ENCODE data around the gene FREY1.

GRCh38 chr11:45924927-45925326, 17.9 kb upstream of the FREY1 start:
- TF ChIP-seq POLR2A (IDR thresholded peaks at IDR 0.05) (no peak), CTCF (IDR thresholded peaks at IDR 0.05) (no peak), POLR2AphosphoS5 (IDR thresholded peaks at IDR 0.05) (no peak)

All from upper lobe of left lung (tissue), 4 donors.